ENCODE data around the gene P2RX3. TPM values are rescaled to one million over a fixed set of nuclear protein-coding genes. Genes with fewer than 3 reads are reported as not detected.
"Not testable (repeated sequence)": the region's sequence is repeated elsewhere in the genome, so short reads cannot be mapped to it uniquely, and the experiment has no call there.

Gene P2RX3
- polyA plus RNA-seq, 1 experiment, result not detected

DNA sequence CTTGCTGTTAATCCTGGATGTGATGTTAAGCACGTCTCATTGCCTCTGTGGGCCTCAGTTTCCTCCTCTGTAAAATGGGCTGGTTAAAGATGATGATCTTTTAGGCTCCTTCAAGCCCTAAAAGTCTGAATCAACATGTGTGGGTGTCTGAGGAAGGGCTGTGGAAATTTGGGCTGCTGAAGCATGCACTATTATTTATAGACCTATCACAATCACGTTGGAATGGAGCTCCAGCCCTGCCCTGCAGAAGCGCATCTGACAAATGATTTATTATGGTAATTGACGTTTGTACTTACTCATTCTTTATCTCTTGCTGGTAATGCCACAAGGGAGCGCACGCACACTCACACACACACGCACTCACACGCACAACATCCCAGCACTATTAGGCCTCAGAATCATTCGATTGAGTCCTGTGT lies 20.4 kb downstream of the P2RX3 start:
- H3K9me3 ChIP-seq (ENCODE audit: control insufficient read depth, insufficient read depth, low read length), result no peaks in the 10 kb centered on the region
- H3K27ac ChIP-seq (ENCODE audit: low read depth, low read length), result no peak overlapping the region
- ChIA-PET POLR2A (no interaction called here), CTCF (interaction anchor here (3.4 kb wide), 1 partner anchor 13 kb away, joined by 12 read pairs; no protein-coding TSS in a partner anchor)
- TF ChIP-seq, protein P1, sequence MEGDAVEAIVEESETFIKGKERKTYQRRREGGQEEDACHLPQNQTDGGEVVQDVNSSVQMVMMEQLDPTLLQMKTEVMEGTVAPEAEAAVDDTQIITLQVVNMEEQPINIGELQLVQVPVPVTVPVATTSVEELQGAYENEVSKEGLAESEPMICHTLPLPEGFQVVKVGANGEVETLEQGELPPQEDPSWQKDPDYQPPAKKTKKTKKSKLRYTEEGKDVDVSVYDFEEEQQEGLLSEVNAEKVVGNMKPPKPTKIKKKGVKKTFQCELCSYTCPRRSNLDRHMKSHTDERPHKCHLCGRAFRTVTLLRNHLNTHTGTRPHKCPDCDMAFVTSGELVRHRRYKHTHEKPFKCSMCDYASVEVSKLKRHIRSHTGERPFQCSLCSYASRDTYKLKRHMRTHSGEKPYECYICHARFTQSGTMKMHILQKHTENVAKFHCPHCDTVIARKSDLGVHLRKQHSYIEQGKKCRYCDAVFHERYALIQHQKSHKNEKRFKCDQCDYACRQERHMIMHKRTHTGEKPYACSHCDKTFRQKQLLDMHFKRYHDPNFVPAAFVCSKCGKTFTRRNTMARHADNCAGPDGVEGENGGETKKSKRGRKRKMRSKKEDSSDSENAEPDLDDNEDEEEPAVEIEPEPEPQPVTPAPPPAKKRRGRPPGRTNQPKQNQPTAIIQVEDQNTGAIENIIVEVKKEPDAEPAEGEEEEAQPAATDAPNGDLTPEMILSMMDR (IDR thresholded peaks at IDR 0.05; ENCODE audit: low read depth, low read length), result no peak
- peaks cover 37% of the 10 kb centered on the region for H3K27me3 ChIP-seq (ENCODE audit: control insufficient read depth, insufficient read depth, low read length)
- DNase-seq (ENCODE audit: low read depth, low spot score), result no peak
- H3K4me3 ChIP-seq (ENCODE audit: low read depth, low read length), result no peak overlapping the region

DNA sequence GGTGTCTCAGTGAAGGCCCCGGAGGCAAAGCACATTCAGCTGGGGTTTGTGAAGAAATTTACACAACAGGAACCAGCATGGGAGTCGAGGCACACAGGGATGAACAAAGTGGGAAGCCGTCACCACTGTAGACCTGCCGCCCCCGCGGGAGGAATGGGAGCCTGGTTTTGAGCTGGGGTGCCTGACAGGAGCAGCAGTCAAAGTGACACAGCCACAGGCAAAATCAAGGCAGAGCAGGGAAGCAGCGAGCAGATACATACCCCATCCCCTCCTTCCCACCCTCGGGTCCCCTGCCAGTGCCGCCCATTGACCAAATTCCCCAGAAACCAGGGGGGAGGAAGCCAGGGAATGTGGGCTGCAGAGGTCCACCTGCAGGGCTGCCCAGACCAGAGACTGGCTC lies 20.8 kb downstream of the P2RX3 start:
- H3K27ac ChIP-seq (ENCODE audit: low read depth, low read length), result no peak overlapping the region
- H3K27me3 ChIP-seq (ENCODE audit: control insufficient read depth, insufficient read depth, low read length), result peaks cover 38% of the 10 kb centered on the region
- CTCF ChIA-PET, result interaction anchor here (3.4 kb wide), 1 partner anchor 13 kb away, joined by 12 read pairs; no protein-coding TSS in a partner anchor
- no peak for DNase-seq (ENCODE audit: low read depth, low spot score)
- POLR2A ChIA-PET, result no interaction called here
- TF ChIP-seq, protein P1 (IDR thresholded peaks at IDR 0.05; ENCODE audit: low read depth, low read length), result no peak
- no peaks in the 10 kb centered on the region for H3K9me3 ChIP-seq (ENCODE audit: control insufficient read depth, insufficient read depth, low read length)
- no peak overlapping the region for H3K4me3 ChIP-seq (ENCODE audit: low read depth, low read length)

DNA sequence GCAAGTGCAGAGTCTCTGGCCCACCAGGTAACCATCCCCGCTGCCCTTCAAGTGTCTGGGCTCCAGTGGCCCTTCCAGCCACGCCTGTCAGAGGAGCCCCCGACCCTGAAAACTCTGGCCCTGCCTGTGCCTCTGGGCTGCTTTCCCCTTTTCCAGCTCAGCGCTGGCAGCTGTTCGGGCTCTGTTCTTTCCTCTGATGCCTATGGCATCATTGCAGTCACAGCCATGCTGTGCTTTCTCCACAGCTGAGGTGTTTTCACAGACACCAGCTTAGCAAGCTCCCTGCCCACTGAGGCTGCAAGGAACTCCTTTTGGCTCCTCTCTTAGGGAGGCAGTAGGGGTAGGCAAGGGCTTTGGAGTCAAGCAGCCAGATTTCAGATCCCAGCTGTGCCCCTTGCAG lies 21.2 kb downstream of the P2RX3 start:
- DNase-seq (ENCODE audit: low read depth, low spot score), result no peak
- POLR2A ChIA-PET, result no interaction called here
- CTCF ChIA-PET, result interaction anchor here (0.6 to 3.4 kb wide), 2 partner anchors 14 to 98 kb away, joined by 3 to 12 read pairs; no protein-coding TSS in a partner anchor
- Histone ChIP-seq H3K27me3 (ENCODE audit: control insufficient read depth, insufficient read depth, low read length) (peaks cover 39% of the 10 kb centered on the region), H3K27ac (ENCODE audit: low read depth, low read length) (no peak overlapping the region), H3K4me3 (ENCODE audit: low read depth, low read length) (no peak overlapping the region), H3K9me3 (ENCODE audit: control insufficient read depth, insufficient read depth, low read length) (no peaks in the 10 kb centered on the region)
- TF ChIP-seq, protein P1 (IDR thresholded peaks at IDR 0.05; ENCODE audit: low read depth, low read length), result no peak

DNA sequence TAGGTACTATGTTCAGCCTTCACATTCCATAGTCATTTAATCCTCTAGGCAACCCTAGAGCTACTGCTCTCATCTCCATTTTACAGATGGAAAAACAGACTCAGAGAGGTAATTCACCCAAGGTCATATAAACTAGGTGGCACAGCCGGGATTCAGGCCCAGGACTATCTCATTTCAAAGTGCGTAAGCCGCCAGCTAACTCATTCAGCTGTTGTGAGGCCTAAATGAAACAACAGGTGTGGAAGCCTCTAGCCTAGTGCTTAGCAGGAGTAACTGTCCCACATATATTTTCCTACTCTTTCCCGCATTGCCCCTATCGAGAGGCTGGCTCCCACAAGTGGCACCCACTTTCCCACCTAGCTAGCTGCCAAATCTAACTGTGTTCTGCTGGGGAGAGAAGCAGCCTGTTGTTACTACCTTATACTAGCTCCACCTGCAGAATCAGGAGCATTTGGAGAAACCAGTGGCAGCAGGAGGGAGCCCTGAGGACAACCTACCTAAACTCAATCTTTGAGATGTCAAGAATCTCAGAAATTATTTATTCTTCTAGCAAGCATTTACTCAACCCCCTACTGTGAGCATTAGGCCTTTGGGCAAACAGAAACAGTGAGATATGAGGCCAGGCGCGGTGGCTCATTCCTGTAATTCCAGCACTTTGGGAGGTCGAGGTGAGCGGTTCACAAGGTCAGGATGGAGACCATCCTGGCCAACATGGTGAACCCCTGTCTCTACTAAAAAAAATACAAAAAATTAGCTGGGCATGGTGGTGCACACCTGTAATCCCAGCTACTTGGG lies 21.9 kb downstream of the P2RX3 start:
- TF ChIP-seq, protein P1 (IDR thresholded peaks at IDR 0.05; ENCODE audit: low read depth, low read length), result no peak
- Histone ChIP-seq H3K27ac (ENCODE audit: low read depth, low read length) (no peak overlapping the region), H3K4me3 (ENCODE audit: low read depth, low read length) (no peak overlapping the region), H3K9me3 (ENCODE audit: control insufficient read depth, insufficient read depth, low read length) (no peaks in the 10 kb centered on the region), H3K27me3 (ENCODE audit: control insufficient read depth, insufficient read depth, low read length) (peaks cover 43% of the 10 kb centered on the region)
- CTCF ChIA-PET, result interaction anchor here (0.6 to 2.5 kb wide), 2 partner anchors 14 to 97 kb away, joined by 3 to 8 read pairs; no protein-coding TSS in a partner anchor
- POLR2A ChIA-PET, result interaction anchor here (0.6 kb wide), 1 partner anchor 9 kb away, joined by 5 read pairs; no protein-coding TSS in a partner anchor
- no peak for DNase-seq (ENCODE audit: low read depth, low spot score)

DNA sequence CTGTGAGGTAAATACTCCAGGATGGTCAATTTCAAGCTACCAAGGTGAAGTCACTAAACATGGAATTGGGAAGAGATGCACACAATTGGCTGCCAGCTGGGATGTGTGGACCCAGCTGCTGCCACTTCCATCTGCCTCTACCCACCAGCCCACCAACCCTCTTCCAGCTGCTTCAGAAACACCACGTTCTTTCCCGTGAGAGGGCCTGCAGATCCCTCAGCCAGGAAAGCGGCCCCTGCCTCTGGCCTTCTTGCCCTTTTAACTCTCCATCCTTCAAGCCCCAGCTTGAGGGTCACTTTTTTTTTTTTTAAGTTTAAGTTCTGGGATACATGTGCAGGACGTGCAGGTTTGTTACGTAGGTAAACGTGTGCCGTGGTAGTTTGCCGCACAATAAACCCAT lies 22.8 kb downstream of the P2RX3 start:
- TF ChIP-seq, protein P1 (IDR thresholded peaks at IDR 0.05; ENCODE audit: low read depth, low read length), result no peak
- Histone ChIP-seq H3K4me3 (ENCODE audit: low read depth, low read length) (no peak overlapping the region), H3K9me3 (ENCODE audit: control insufficient read depth, insufficient read depth, low read length) (no peaks in the 10 kb centered on the region), H3K27ac (ENCODE audit: low read depth, low read length) (no peak overlapping the region), H3K27me3 (ENCODE audit: control insufficient read depth, insufficient read depth, low read length) (peaks cover 47% of the 10 kb centered on the region)
- no peak for DNase-seq (ENCODE audit: low read depth, low spot score)
- ChIA-PET CTCF (interaction anchor here (0.9 to 2.5 kb wide), 2 partner anchors 15 to 98 kb away, joined by 3 to 8 read pairs; no protein-coding TSS in a partner anchor), POLR2A (interaction anchor here (0.6 kb wide), 2 partner anchors 10 to 279 kb away, joined by 3 to 5 read pairs; no protein-coding TSS in a partner anchor)

DNA sequence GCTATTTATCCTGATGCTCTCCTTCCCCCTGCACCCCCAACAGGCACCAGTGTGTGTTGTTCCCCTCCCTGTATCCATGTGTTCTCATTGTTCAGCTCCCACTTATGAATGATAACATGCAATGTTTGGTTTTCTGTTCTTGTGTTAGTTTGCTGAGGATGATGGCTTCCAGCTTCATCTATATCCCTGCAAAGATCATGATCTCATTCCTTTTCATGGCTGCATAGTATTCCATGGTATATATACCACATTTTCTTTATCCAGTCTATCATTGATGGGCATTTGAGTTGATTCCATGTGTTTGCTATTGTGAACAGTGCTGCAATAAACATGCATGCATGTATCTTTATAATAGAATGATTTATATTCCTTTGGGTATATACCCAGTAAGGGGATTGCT lies 23.3 kb downstream of the P2RX3 start:
- CTCF ChIA-PET, result interaction anchor here (0.9 to 2.5 kb wide), 2 partner anchors 16 to 97 kb away, joined by 3 to 8 read pairs; no protein-coding TSS in a partner anchor
- POLR2A ChIA-PET, result interaction anchor here (1.0 kb wide), 1 partner anchor 50 kb away, joined by 3 read pairs; no protein-coding TSS in a partner anchor
- not testable (repeated sequence) for H3K9me3 ChIP-seq (ENCODE audit: control insufficient read depth, insufficient read depth, low read length); H3K4me3 ChIP-seq (ENCODE audit: low read depth, low read length); H3K27ac ChIP-seq (ENCODE audit: low read depth, low read length); DNase-seq (ENCODE audit: low read depth, low spot score)
- peaks cover 46% of the 10 kb centered on the region for H3K27me3 ChIP-seq (ENCODE audit: control insufficient read depth, insufficient read depth, low read length)
